Activated gamma-delta T cell (primary cell): Measurements from ENCODE around the gene FUBP1.
"Not testable (repeated sequence)": the region's sequence is repeated elsewhere in the genome, so short reads cannot be mapped to it uniquely, and the experiment has no call there.

Experiments used
- DNase-seq: peaks from one replicate; lab custom pipeline; 2025; lab: John Stamatoyannopoulos, UW

The FUBP1 gene

GRCh38 chr1:77989744-77990143 lies 10.9 kb upstream of the FUBP1 start:
- no peak for DNase-seq

- no peak for DNase-seq
Measured at GRCh38 chr1:77987919-77988318, 9.0 kb upstream of the FUBP1 start.

- DNase-seq = no peak
Measured at GRCh38 chr1:77986810-77987209, 7.9 kb upstream of the FUBP1 start.

GRCh38 chr1:77984629-77985028 lies 5.8 kb upstream of the FUBP1 start:
- DNase-seq = no peak

GRCh38 chr1:77983997-77984355 lies 5.1 kb upstream of the FUBP1 start:
- no peak for DNase-seq

GRCh38 chr1:77983352-77983996 lies 4.6 kb upstream of the FUBP1 start:
- DNase-seq = not testable (repeated sequence)

GRCh38 chr1:77978293-77978968 lies 441 bp downstream of the FUBP1 start:
- peak; percentile 25 for DNase-seq

GRCh38 chr1:77977989-77978292 lies 931 bp downstream of the FUBP1 start:
- DNase-seq = no peak

GRCh38 chr1:77976433-77977076 lies 2.3 kb downstream of the FUBP1 start:
- DNase-seq = no peak

- no peak for DNase-seq
Measured at GRCh38 chr1:77975907-77976306, 3.0 kb downstream of the FUBP1 start.

GRCh38 chr1:77975386-77975785 lies 3.5 kb downstream of the FUBP1 start:
- DNase-seq = no peak

- no peak for DNase-seq
Measured at GRCh38 chr1:77972080-77972479, 6.8 kb downstream of the FUBP1 start.

GRCh38 chr1:77970192-77970591 lies 8.7 kb downstream of the FUBP1 start:
- DNase-seq = no peak

- DNase-seq = no peak
Measured at GRCh38 chr1:77966291-77966690, 12.6 kb downstream of the FUBP1 start.

GRCh38 chr1:77961392-77961791 lies 17.5 kb downstream of the FUBP1 start:
- no peak for DNase-seq

GRCh38 chr1:77958850-77959249 lies 20.0 kb downstream of the FUBP1 start:
- no peak for DNase-seq

GRCh38 chr1:77958391-77958790 lies 20.5 kb downstream of the FUBP1 start:
- DNase-seq = no peak

- no peak for DNase-seq
Measured at GRCh38 chr1:77956464-77956863, 22.4 kb downstream of the FUBP1 start.

GRCh38 chr1:77955709-77956108 lies 23.2 kb downstream of the FUBP1 start:
- DNase-seq = no peak

GRCh38 chr1:77954521-77954920 lies 24.4 kb downstream of the FUBP1 start:
- DNase-seq = no peak

- no peak for DNase-seq
Measured at GRCh38 chr1:77953907-77954306, 25.0 kb downstream of the FUBP1 start.

- DNase-seq = no peak
Measured at GRCh38 chr1:77951328-77951727, 27.5 kb downstream of the FUBP1 start.

GRCh38 chr1:77950873-77951272 lies 28.0 kb downstream of the FUBP1 start:
- DNase-seq = no peak
